Trophoblast cell (in vitro differentiated cells and primary cell): ENCODE data around the gene UROS.

Experiments
- DNase-seq, 2 donors: peaks; one replicate each; pipeline ENCODE4 v3.0.0-alpha.2; 2016
- H2AFZ ChIP-seq: 2 replicates; pipeline ENCODE4 v1.6.1; 2013; ENCODE audit warnings: low read length, moderate library complexity, mild to moderate bottlenecking; ENCODE audit not compliant: insufficient read depth, poor library complexity
- H2AK5ac ChIP-seq: 2 replicates; pipeline ENCODE4 v1.6.1; 2013; ENCODE audit warnings: mild to moderate bottlenecking, low read length
- H2BK120ac ChIP-seq: 2 replicates; pipeline ENCODE4 v1.6.1; 2013; ENCODE audit warnings: low read length, mild to moderate bottlenecking, moderate library complexity; ENCODE audit not compliant: insufficient read depth, poor library complexity
- H2BK12ac ChIP-seq: 2 replicates; pipeline ENCODE4 v1.6.1; 2013; ENCODE audit warnings: mild to moderate bottlenecking, low read length, moderate library complexity
- H2BK5ac ChIP-seq: 2 replicates; pipeline ENCODE4 v1.6.1; 2013; ENCODE audit warnings: low read length, low read depth, moderate library complexity, mild to moderate bottlenecking; ENCODE audit not compliant: poor library complexity
- H3K14ac ChIP-seq: 2 replicates; pipeline ENCODE4 v1.6.1; 2013; ENCODE audit warnings: mild to moderate bottlenecking, low read length
- H3K18ac ChIP-seq: 2 replicates; pipeline ENCODE4 v1.6.1; 2013; ENCODE audit warnings: mild to moderate bottlenecking, low read length
- H3K23ac ChIP-seq: 2 replicates; pipeline ENCODE4 v1.6.1; 2013; ENCODE audit warnings: low read length
- H3K27ac ChIP-seq: 2 replicates; pipeline ENCODE4 v1.5.1; 2013; ENCODE audit warnings: low read depth, mild to moderate bottlenecking, inconsistent platforms, low read length, moderate library complexity
- H3K27me3 ChIP-seq: 2 replicates; pipeline ENCODE4 v1.6.1; 2013; ENCODE audit warnings: inconsistent platforms, mild to moderate bottlenecking, low read length, moderate library complexity; ENCODE audit not compliant: insufficient read depth
- H3K36me3 ChIP-seq, 2 experiments: 1 replicate in 1 of 2; 2 replicates in 1 of 2; pipeline ENCODE4 v1.6.1; 2013; ENCODE audit warnings: low read length in 2 of 2, mild to moderate bottlenecking in 2 of 2, moderate library complexity in 1 of 2; ENCODE audit not compliant: insufficient read depth in 2 of 2, control insufficient read depth in 1 of 2
- H3K4ac ChIP-seq: 2 replicates; pipeline ENCODE4 v1.6.1; 2013; ENCODE audit warnings: low read depth, mild to moderate bottlenecking, low read length, moderate library complexity
- H3K4me1 ChIP-seq, 2 experiments: 1 replicate in 1 of 2; 2 replicates in 1 of 2; pipeline ENCODE4 v1.6.1; 2013; ENCODE audit warnings: low read length in 2 of 2, mild to moderate bottlenecking in 2 of 2, moderate library complexity in 1 of 2; ENCODE audit not compliant: insufficient read depth in 2 of 2, control insufficient read depth in 1 of 2
- H3K4me2 ChIP-seq: 2 replicates; pipeline ENCODE4 v1.6.1; 2013; ENCODE audit warnings: inconsistent platforms, mild to moderate bottlenecking, low read length, moderate library complexity
- H3K4me3 ChIP-seq: 2 replicates; pipeline ENCODE4 v1.5.1; 2013; ENCODE audit warnings: mild to moderate bottlenecking, low read depth, low read length, inconsistent platforms
- H3K79me1 ChIP-seq: one replicate; pipeline ENCODE4 v1.6.1; 2013; ENCODE audit warnings: low read length
- H3K79me2 ChIP-seq: 2 replicates; pipeline ENCODE4 v1.6.1; 2013; ENCODE audit warnings: low read length, mild to moderate bottlenecking; ENCODE audit not compliant: control insufficient read depth, insufficient read depth, poor library complexity
- H3K9ac ChIP-seq: 2 replicates; pipeline ENCODE4 v1.6.1; 2013; ENCODE audit warnings: mild to moderate bottlenecking, low read length
- H3K9me3 ChIP-seq: 2 replicates; pipeline ENCODE4 v1.6.1; 2013; ENCODE audit warnings: low read depth, mild to moderate bottlenecking, control low read depth, inconsistent platforms, low read length; ENCODE audit not compliant: insufficient read depth
- H4K12ac ChIP-seq: 2 replicates; pipeline ENCODE4 v1.6.1; 2013; ENCODE audit warnings: low read depth, mild to moderate bottlenecking, low read length, moderate library complexity
- H4K8ac ChIP-seq: 2 replicates; pipeline ENCODE4 v1.6.1; 2013; ENCODE audit warnings: low read depth, mild to moderate bottlenecking, low read length, moderate library complexity
- H4K91ac ChIP-seq: one replicate; pipeline ENCODE4 v1.6.1; 2013; ENCODE audit warnings: low read depth, mild to moderate bottlenecking, low read length, moderate library complexity
- WGBS: extraction: QIAGEN DNeasy Blood & Tissue Kit; methylation state at CpG from one replicate; pipeline ENCODE4 v1.1.7; 2013; ENCODE audit warnings: missing lambda C conversion rate; ENCODE audit not compliant: insufficient read length, insufficient coverage; ENCODE audit errors: extremely low coverage; 5-methylcytosine and 5-hydroxymethylcytosine counted together

UROS gene

GRCh38 chr10:125820701-125821100 is 2.4 kb downstream of the UROS start:
- Histone ChIP-seq H2AFZ (no peak overlapping the region), H3K4me3 (no peak overlapping the region), H2BK12ac (no peak overlapping the region), H3K79me1 (peaks cover 11% of the 10 kb centered on the region), H2BK5ac (no peak overlapping the region), H3K9me3 (no peaks in the 10 kb centered on the region), H2BK120ac (no peak overlapping the region), H4K8ac (no peak overlapping the region), H2AK5ac (no peak overlapping the region), H3K36me3 (no peaks in the 10 kb centered on the region), H3K23ac (no peak overlapping the region), H4K12ac (no peak overlapping the region), H3K4ac (no peak overlapping the region), H3K79me2 (peaks cover 12% of the 10 kb centered on the region), H3K27ac (no peak overlapping the region), H3K14ac (no peak overlapping the region), H3K27me3 (no peaks in the 10 kb centered on the region), H3K4me2 (no peak overlapping the region), H3K9ac (no peak overlapping the region), H4K91ac (no peak overlapping the region), H3K18ac (no peak overlapping the region), H3K4me1 (peaks cover 0 to 4% of the 10 kb centered on the region in 2 experiments)
- no peak for DNase-seq
- WGBS: no CpG with 5 or more reads among the region's 1 CpG

- H3K23ac ChIP-seq: no peak overlapping the region
- H3K79me1 ChIP-seq: no peaks in the 10 kb centered on the region
- H3K9ac ChIP-seq: no peak overlapping the region
- no peak overlapping the region for H2BK12ac ChIP-seq
- H2AK5ac ChIP-seq: no peak overlapping the region
- no peak overlapping the region for H3K4me3 ChIP-seq
- H2BK5ac ChIP-seq: no peak overlapping the region
- H4K12ac ChIP-seq: no peak overlapping the region
- H3K9me3 ChIP-seq: no peaks in the 10 kb centered on the region
- no peak overlapping the region for H3K14ac ChIP-seq
- H4K91ac ChIP-seq: no peak overlapping the region
- WGBS: no CpG with 5 or more reads among the region's 6 CpGs
- H2BK120ac ChIP-seq: no peak overlapping the region
- no peak overlapping the region for H3K4ac ChIP-seq
- H3K36me3 ChIP-seq: peaks cover 3 to 12% of the 10 kb centered on the region in 2 experiments
- DNase-seq: no peak
- H3K27ac ChIP-seq: no peak overlapping the region
- H3K18ac ChIP-seq: no peak overlapping the region
- no peak overlapping the region for H3K4me2 ChIP-seq
- no peaks in the 10 kb centered on the region for H3K79me2 ChIP-seq
- H2AFZ ChIP-seq: no peak overlapping the region
- no peak overlapping the region for H4K8ac ChIP-seq
- H3K27me3 ChIP-seq: no peaks in the 10 kb centered on the region
- no peaks in the 10 kb centered on the region for H3K4me1 ChIP-seq
Observed at GRCh38 chr10:125817337-125817946, 5.6 kb downstream of the UROS start.

GRCh38 chr10:125816548-125816947 is 6.5 kb downstream of the UROS start:
- Histone ChIP-seq H2BK5ac (no peak overlapping the region), H2BK120ac (no peak overlapping the region), H3K23ac (no peak overlapping the region), H3K4me1 (no peaks in the 10 kb centered on the region), H4K8ac (no peak overlapping the region), H3K14ac (no peak overlapping the region), H3K4me2 (no peak overlapping the region), H3K4me3 (no peak overlapping the region), H3K79me1 (no peaks in the 10 kb centered on the region), H3K4ac (no peak overlapping the region), H3K9ac (no peak overlapping the region), H4K12ac (no peak overlapping the region), H4K91ac (no peak overlapping the region), H3K79me2 (no peaks in the 10 kb centered on the region), H2AFZ (no peak overlapping the region), H3K36me3 (peaks cover 3 to 12% of the 10 kb centered on the region in 2 experiments), H3K9me3 (no peaks in the 10 kb centered on the region), H2AK5ac (no peak overlapping the region), H2BK12ac (no peak overlapping the region), H3K27ac (no peak overlapping the region), H3K27me3 (no peaks in the 10 kb centered on the region), H3K18ac (no peak overlapping the region)
- DNase-seq: no peak
- WGBS: no CpG with 5 or more reads among the region's 4 CpGs

GRCh38 chr10:125815764-125816163 is 7.3 kb downstream of the UROS start:
- Histone ChIP-seq H2BK120ac (no peak overlapping the region), H3K14ac (no peak overlapping the region), H4K8ac (no peak overlapping the region), H3K9ac (no peak overlapping the region), H4K12ac (no peak overlapping the region), H4K91ac (no peak overlapping the region), H2AK5ac (no peak overlapping the region), H3K4me2 (no peak overlapping the region), H3K4ac (no peak overlapping the region), H3K27ac (no peak overlapping the region), H3K79me2 (no peaks in the 10 kb centered on the region), H3K36me3 (peaks cover 3 to 12% of the 10 kb centered on the region in 2 experiments), H3K27me3 (no peaks in the 10 kb centered on the region), H3K23ac (no peak overlapping the region), H3K18ac (no peak overlapping the region), H2BK12ac (no peak overlapping the region), H2AFZ (no peak overlapping the region), H3K4me1 (no peaks in the 10 kb centered on the region), H2BK5ac (no peak overlapping the region), H3K4me3 (no peak overlapping the region), H3K79me1 (no peaks in the 10 kb centered on the region), H3K9me3 (no peaks in the 10 kb centered on the region)
- WGBS: no CpG with 5 or more reads among the region's 1 CpG
- DNase-seq: no peak
